Measurements from ENCODE around the gene SORBS1. TPM values are rescaled to one million over a fixed set of nuclear protein-coding genes. Genes with fewer than 3 reads are reported as not detected.

SORBS1 gene
- total RNA-seq, 1 donor from 2014 or later, result 58.2 TPM

DNA sequence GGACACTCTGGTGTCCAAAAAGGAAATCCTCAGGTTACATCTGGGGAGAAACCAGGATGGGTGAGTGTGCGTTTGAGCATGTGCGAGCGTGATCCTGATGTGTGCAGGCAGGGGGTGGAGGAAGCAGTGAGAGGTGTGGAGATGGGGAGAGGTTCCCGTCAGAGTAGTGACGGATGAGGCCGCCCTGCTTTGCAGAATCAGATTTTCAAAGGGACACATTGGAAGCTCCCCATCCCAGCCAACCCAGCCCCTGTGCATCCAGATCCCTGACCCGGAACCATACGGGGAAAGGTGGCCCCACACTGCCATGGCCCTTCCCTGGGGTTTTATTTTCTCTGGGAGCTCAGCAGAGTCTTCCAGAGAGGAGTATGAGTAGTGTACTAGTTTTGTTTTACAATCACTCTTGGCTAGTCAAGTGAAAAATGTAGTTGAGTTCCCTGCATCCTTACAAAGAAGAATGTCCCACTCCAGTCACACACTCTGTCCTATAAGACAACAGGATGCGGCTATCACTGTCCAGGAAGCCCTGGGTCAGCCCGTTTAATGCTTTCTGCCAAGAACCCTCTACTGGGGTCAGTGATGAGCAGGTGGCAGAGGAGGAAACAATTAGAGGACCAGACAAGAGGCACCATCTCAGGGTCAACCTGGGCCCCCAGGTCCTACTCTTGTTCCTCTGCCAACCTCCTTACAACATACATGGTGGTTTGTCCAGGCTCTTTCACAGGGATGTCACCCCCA, 223.6 kb downstream of the SORBS1 start:
- H3K27ac ChIP-seq, result no peak overlapping the region
- intact Hi-C loops (cut with DNase I), result no loop called here
- H3K9me3 ChIP-seq, result no peaks in the 10 kb centered on the region
- H3K27me3 ChIP-seq (ENCODE audit: low read depth), result no peaks in the 10 kb centered on the region
- no peak overlapping the region for H3K4me3 ChIP-seq
- ATAC-seq, result no peak
- TF ChIP-seq, protein P1, sequence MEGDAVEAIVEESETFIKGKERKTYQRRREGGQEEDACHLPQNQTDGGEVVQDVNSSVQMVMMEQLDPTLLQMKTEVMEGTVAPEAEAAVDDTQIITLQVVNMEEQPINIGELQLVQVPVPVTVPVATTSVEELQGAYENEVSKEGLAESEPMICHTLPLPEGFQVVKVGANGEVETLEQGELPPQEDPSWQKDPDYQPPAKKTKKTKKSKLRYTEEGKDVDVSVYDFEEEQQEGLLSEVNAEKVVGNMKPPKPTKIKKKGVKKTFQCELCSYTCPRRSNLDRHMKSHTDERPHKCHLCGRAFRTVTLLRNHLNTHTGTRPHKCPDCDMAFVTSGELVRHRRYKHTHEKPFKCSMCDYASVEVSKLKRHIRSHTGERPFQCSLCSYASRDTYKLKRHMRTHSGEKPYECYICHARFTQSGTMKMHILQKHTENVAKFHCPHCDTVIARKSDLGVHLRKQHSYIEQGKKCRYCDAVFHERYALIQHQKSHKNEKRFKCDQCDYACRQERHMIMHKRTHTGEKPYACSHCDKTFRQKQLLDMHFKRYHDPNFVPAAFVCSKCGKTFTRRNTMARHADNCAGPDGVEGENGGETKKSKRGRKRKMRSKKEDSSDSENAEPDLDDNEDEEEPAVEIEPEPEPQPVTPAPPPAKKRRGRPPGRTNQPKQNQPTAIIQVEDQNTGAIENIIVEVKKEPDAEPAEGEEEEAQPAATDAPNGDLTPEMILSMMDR (IDR thresholded peaks at IDR 0.05), result no peak
- peaks cover 8% of the 10 kb centered on the region for H3K36me3 ChIP-seq
- peaks cover 11% of the 10 kb centered on the region for H3K4me1 ChIP-seq
- no peak for DNase-seq

DNA sequence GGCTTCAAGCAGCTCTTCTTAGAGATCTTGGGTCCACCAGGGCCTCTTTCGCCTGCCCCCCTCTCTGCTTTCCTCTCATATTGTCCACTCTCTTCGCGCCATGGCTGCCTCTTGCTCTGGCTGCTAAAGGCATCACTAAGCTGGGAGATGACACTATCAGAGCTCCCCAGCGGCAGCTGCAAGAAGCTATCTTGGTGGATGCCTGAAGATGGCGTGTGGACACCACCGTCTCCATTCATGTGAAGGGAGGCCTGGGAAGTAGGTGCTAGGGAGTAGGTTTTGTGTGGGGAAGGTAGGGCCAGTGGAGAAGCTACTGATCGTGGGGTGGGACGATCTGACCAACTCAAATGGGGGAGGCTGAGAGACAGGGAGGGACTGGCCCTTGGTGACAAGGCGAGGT, 224.5 kb downstream of the SORBS1 start:
- peaks cover 8% of the 10 kb centered on the region for H3K36me3 ChIP-seq

DNA sequence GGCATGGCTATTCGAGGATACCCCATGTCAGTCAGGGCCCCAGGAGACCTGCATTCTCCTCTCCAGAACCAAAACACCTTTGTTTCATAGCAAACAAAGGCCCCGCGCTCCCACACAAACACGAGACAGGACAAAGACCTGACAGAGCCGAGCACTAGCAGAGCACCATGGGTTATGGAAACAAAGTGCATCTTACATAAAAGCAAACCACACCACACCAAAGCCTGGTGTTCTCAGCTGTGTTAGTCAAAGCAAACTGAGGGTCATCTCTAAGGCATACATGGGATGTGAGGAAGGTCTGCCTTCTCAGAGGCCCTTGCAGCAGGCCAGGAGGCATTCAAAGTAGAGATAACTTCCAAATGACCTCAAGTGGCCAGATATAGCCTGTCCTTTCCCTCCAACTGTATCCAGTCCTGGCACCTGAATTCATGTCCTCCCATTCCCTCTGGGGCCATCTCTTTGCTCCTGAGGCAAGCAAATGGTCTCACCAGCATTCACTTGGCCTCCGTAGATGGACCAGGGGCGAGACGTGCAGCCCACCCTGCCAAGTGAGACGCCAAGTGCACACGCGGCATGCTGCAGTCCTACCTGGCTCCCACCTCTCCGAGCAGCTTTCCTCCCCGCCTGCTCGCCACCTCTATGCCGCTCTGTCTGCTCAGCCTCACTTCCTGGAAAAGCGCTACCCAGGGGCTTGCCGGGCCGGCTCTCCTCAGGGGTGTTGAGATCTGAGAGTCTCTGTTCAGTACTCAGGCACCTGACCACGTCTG, 225.1 kb downstream of the SORBS1 start:
- intact Hi-C loops (cut with DNase I), result no loop called here
- no peaks in the 10 kb centered on the region for H3K27me3 ChIP-seq (ENCODE audit: low read depth)
- peaks cover 12% of the 10 kb centered on the region for H3K4me1 ChIP-seq
- peak overlapping the region; percentile 26 for H3K27ac ChIP-seq
- DNase-seq, result no peak
- TF ChIP-seq, protein P1 (IDR thresholded peaks at IDR 0.05), result no peak
- no peak for ATAC-seq
- H3K9me3 ChIP-seq, result no peaks in the 10 kb centered on the region
- H3K4me3 ChIP-seq, result no peak overlapping the region
- peaks cover 8% of the 10 kb centered on the region for H3K36me3 ChIP-seq

More for the DNA sequence above, 224.5 kb downstream of the SORBS1 start:
- no peaks in the 10 kb centered on the region for H3K27me3 ChIP-seq (ENCODE audit: low read depth)
- intact Hi-C loops (cut with DNase I), result no loop called here
- no peaks in the 10 kb centered on the region for H3K9me3 ChIP-seq
- no peak overlapping the region for H3K4me3 ChIP-seq
- TF ChIP-seq, protein P1 (IDR thresholded peaks at IDR 0.05), result no peak
- no peak for ATAC-seq
- DNase-seq, result no peak
- H3K4me1 ChIP-seq, result peaks cover 11% of the 10 kb centered on the region
- H3K27ac ChIP-seq, result no peak overlapping the region

DNA sequence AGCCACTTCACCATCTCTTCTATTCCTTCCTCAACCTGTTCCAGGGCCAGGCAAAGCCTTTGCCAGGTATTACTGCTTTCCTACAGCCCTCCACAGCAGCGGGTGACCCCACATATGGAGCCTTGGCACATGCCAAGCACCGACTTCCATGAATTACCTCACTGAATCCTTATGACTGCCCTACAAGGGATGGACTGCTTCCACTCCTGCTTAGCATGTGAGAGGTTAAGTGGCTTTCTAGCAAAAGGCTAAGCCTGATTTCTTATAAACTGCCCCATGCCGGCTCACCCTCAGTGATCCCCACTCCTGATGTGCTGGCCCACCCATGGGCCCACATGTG, 226.4 kb downstream of the SORBS1 start:
- intact Hi-C loops (cut with DNase I), result no loop called here
- peaks cover 26% of the 10 kb centered on the region for H3K4me1 ChIP-seq
- no peaks in the 10 kb centered on the region for H3K9me3 ChIP-seq
- peaks cover 8% of the 10 kb centered on the region for H3K36me3 ChIP-seq
- H3K27me3 ChIP-seq (ENCODE audit: low read depth), result no peaks in the 10 kb centered on the region
- peak in 1 of 2 donors; percentile 2 for ATAC-seq
- peak overlapping the region; percentile 77 for H3K27ac ChIP-seq
- DNase-seq, result no peak
- TF ChIP-seq, protein P1 (IDR thresholded peaks at IDR 0.05), result no peak
- no peak overlapping the region for H3K4me3 ChIP-seq

DNA sequence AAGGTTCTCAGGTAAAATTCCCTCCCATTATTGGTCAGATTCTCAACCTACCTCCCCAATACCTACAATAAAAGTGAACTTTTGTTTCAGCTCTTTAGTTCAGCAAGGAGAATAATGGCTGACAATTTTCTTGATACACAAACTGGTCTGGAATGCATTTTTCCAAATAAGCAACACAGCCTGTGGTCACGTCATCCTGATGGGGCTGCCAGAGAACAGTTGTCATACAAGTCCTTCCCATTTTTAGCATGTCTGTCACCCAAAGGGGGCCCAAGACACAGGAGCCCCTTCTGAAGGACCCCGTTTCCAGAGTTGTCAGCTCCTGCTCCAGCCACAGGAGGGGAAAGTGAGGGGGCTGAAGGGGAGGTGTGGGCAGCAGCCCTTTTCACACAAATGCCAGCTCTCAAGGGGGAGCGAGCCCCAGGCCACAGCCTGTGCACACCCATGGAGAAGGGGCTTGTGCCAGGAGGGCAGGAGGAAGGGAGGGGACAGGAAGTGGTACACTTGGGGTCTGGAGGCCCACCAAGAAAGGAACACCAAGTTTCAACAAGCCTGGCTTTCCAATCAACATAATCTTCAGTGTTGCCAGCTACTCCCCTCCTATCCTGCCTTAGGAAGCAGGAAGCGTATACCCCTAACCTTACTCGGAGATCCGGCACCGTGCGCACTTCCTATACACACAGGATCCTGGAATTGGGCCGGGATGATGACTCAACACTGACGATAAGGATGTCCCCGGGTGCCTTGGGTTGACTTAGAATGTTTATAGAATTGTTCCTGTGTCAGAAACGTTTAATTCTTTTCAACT, 227.0 kb downstream of the SORBS1 start:
- Histone ChIP-seq H3K27me3 (ENCODE audit: low read depth) (no peaks in the 10 kb centered on the region), H3K36me3 (peaks cover 8% of the 10 kb centered on the region), H3K4me1 (peaks cover 27% of the 10 kb centered on the region), H3K27ac (peak overlapping the region; percentile 77), H3K4me3 (no peak overlapping the region), H3K9me3 (no peaks in the 10 kb centered on the region)
- peak; percentile 59 for DNase-seq
- TF ChIP-seq, protein P1 (IDR thresholded peaks at IDR 0.05), result no peak
- intact Hi-C loops (cut with DNase I), result no loop called here
- ATAC-seq, result peak; percentile 68 to 70

All from lower lobe of right lung (tissue), 2 donors.